ENCODE measurements around the gene ST13. TPM values are rescaled to one million over a fixed set of nuclear protein-coding genes. Genes with fewer than 3 reads are reported as not detected.
"Not testable (repeated sequence)": the region's sequence is repeated elsewhere in the genome, so short reads cannot be mapped to it uniquely, and the experiment has no call there.

ST13 gene
- total RNA-seq, 1 donor from 2014 or later = 190 TPM

- Mint-ChIP-seq H3K27ac (no peak overlapping the region), H3K36me3 (ENCODE audit: low read depth) (peaks cover 4% of the 10 kb centered on the region), H3K27me3 (ENCODE audit: insufficient read depth) (no peaks in the 10 kb centered on the region), H3K9me3 (no peaks in the 10 kb centered on the region), H3K4me1 (ENCODE audit: low read depth) (peaks cover 11% of the 10 kb centered on the region), H3K4me3 (no peak overlapping the region)
- no peak for DNase-seq (ENCODE audit: low spot score)
- intact Hi-C loops (cut with micrococcal nuclease) = no loop called here
These were observed 51.2 kb downstream of the ST13 start for GRCh38 chr22:40805239-40805638.

- Mint-ChIP-seq H3K36me3 (ENCODE audit: low read depth) (peaks cover 4% of the 10 kb centered on the region), H3K4me3 (no peak overlapping the region), H3K27me3 (ENCODE audit: insufficient read depth) (no peaks in the 10 kb centered on the region), H3K27ac (no peak overlapping the region), H3K4me1 (ENCODE audit: low read depth) (peaks cover 8% of the 10 kb centered on the region), H3K9me3 (no peaks in the 10 kb centered on the region)
- intact Hi-C loops (cut with micrococcal nuclease) = no loop called here
- no peak for DNase-seq (ENCODE audit: low spot score)
These were observed 53.1 kb downstream of the ST13 start for GRCh38 chr22:40803321-40803720.

GRCh38 chr22:40799008-40799407, 57.4 kb downstream of the ST13 start:
- no peak overlapping the region for H3K27ac Mint-ChIP-seq
- peaks cover 4% of the 10 kb centered on the region for H3K4me1 Mint-ChIP-seq (ENCODE audit: low read depth)
- H3K36me3 Mint-ChIP-seq (ENCODE audit: low read depth) = peaks cover 6% of the 10 kb centered on the region
- no peaks in the 10 kb centered on the region for H3K27me3 Mint-ChIP-seq (ENCODE audit: insufficient read depth)
- intact Hi-C loops (cut with micrococcal nuclease) = no loop called here
- no peak for DNase-seq (ENCODE audit: low spot score)
- no peak overlapping the region for H3K4me3 Mint-ChIP-seq
- H3K9me3 Mint-ChIP-seq = no peaks in the 10 kb centered on the region

GRCh38 chr22:40797427-40797826, 59.0 kb downstream of the ST13 start:
- intact Hi-C loops (cut with micrococcal nuclease) = no loop called here
- Mint-ChIP-seq H3K36me3 (ENCODE audit: low read depth) (peaks cover 17% of the 10 kb centered on the region), H3K27me3 (ENCODE audit: insufficient read depth) (no peaks in the 10 kb centered on the region), H3K27ac (no peak overlapping the region), H3K4me1 (ENCODE audit: low read depth) (peaks cover 4% of the 10 kb centered on the region), H3K9me3 (no peaks in the 10 kb centered on the region), H3K4me3 (no peak overlapping the region)
- DNase-seq (ENCODE audit: low spot score) = no peak

- Mint-ChIP-seq H3K27me3 (ENCODE audit: insufficient read depth) (no peaks in the 10 kb centered on the region), H3K4me1 (ENCODE audit: low read depth) (peaks cover 5% of the 10 kb centered on the region), H3K27ac (no peak overlapping the region), H3K4me3 (no peak overlapping the region), H3K9me3 (no peaks in the 10 kb centered on the region), H3K36me3 (ENCODE audit: low read depth) (peaks cover 29% of the 10 kb centered on the region)
- intact Hi-C loops (cut with micrococcal nuclease) = no loop called here
- no peak for DNase-seq (ENCODE audit: low spot score)
These were observed 64.0 kb downstream of the ST13 start for GRCh38 chr22:40792451-40792850.

GRCh38 chr22:40791241-40791640, 65.2 kb downstream of the ST13 start:
- intact Hi-C loops (cut with micrococcal nuclease) = no loop called here
- Mint-ChIP-seq H3K4me3 (no peak overlapping the region), H3K36me3 (ENCODE audit: low read depth) (peaks cover 33% of the 10 kb centered on the region), H3K27me3 (ENCODE audit: insufficient read depth) (no peaks in the 10 kb centered on the region), H3K4me1 (ENCODE audit: low read depth) (peaks cover 5% of the 10 kb centered on the region), H3K9me3 (no peaks in the 10 kb centered on the region), H3K27ac (no peak overlapping the region)
- no peak for DNase-seq (ENCODE audit: low spot score)

GRCh38 chr22:40789131-40789530, 67.3 kb downstream of the ST13 start:
- intact Hi-C loops (cut with micrococcal nuclease) = no loop called here
- Mint-ChIP-seq H3K36me3 (ENCODE audit: low read depth) (peaks cover 36% of the 10 kb centered on the region), H3K4me1 (ENCODE audit: low read depth) (peaks cover 5% of the 10 kb centered on the region), H3K27me3 (ENCODE audit: insufficient read depth) (no peaks in the 10 kb centered on the region), H3K4me3 (no peak overlapping the region), H3K27ac (no peak overlapping the region), H3K9me3 (no peaks in the 10 kb centered on the region)
- no peak for DNase-seq (ENCODE audit: low spot score)

GRCh38 chr22:40782521-40782920, 73.9 kb downstream of the ST13 start:
- peaks cover 19% of the 10 kb centered on the region for H3K36me3 Mint-ChIP-seq (ENCODE audit: low read depth)
- no peaks in the 10 kb centered on the region for H3K4me1 Mint-ChIP-seq (ENCODE audit: low read depth)
- H3K27ac Mint-ChIP-seq = no peak overlapping the region
- no peaks in the 10 kb centered on the region for H3K27me3 Mint-ChIP-seq (ENCODE audit: insufficient read depth)
- H3K4me3 Mint-ChIP-seq = no peak overlapping the region
- intact Hi-C loops (cut with micrococcal nuclease) = no loop called here
- H3K9me3 Mint-ChIP-seq = no peaks in the 10 kb centered on the region
- DNase-seq (ENCODE audit: low spot score) = no peak

GRCh38 chr22:40781749-40782148, 74.7 kb downstream of the ST13 start:
- H3K4me1 Mint-ChIP-seq (ENCODE audit: low read depth); H3K9me3 Mint-ChIP-seq; H3K4me3 Mint-ChIP-seq; H3K27me3 Mint-ChIP-seq (ENCODE audit: insufficient read depth); H3K27ac Mint-ChIP-seq; DNase-seq (ENCODE audit: low spot score); intact Hi-C loops (cut with micrococcal nuclease): not testable (repeated sequence)
- peaks cover 23% of the 10 kb centered on the region for H3K36me3 Mint-ChIP-seq (ENCODE audit: low read depth)

Other genes with a start within 250 kb of the ST13 start
- gene MRTFA, start 219.9 kb downstream of the ST13 start, total RNA-seq = 47.4 and 47.8 TPM in 2 replicates
- not detected in 2 replicates for gene MCHR1, start 177.2 kb downstream of the ST13 start, total RNA-seq
- 29.4 and 34.0 TPM in 2 replicates for gene SLC25A17, start 37.3 kb downstream of the ST13 start, total RNA-seq
- 14.7 and 15.3 TPM in 2 replicates for gene XPNPEP3, start 509 bp upstream of the ST13 start, total RNA-seq
- gene DNAJB7, start 5.5 kb upstream of the ST13 start, total RNA-seq = not detected in 2 replicates
- 90.9 and 94.4 TPM in 2 replicates for gene RBX1, start 94.7 kb upstream of the ST13 start, total RNA-seq
- 69.2 and 85.8 TPM in 2 replicates for gene EP300, start 236.0 kb upstream of the ST13 start, total RNA-seq